SIG-M5 treated with dmso at 0.1 percent for 504 hours (cell line): Measurements from ENCODE around the gene FAR2.
"Not testable (repeated sequence)": the region's sequence is repeated elsewhere in the genome, so short reads cannot be mapped to it uniquely, and the experiment has no call there.

Source experiments
- DNase-seq: peaks from one replicate; lab custom pipeline; 2025; ENCODE audit not compliant: unreplicated experiment; lab: John Stamatoyannopoulos, UW

FAR2 gene

DNA sequence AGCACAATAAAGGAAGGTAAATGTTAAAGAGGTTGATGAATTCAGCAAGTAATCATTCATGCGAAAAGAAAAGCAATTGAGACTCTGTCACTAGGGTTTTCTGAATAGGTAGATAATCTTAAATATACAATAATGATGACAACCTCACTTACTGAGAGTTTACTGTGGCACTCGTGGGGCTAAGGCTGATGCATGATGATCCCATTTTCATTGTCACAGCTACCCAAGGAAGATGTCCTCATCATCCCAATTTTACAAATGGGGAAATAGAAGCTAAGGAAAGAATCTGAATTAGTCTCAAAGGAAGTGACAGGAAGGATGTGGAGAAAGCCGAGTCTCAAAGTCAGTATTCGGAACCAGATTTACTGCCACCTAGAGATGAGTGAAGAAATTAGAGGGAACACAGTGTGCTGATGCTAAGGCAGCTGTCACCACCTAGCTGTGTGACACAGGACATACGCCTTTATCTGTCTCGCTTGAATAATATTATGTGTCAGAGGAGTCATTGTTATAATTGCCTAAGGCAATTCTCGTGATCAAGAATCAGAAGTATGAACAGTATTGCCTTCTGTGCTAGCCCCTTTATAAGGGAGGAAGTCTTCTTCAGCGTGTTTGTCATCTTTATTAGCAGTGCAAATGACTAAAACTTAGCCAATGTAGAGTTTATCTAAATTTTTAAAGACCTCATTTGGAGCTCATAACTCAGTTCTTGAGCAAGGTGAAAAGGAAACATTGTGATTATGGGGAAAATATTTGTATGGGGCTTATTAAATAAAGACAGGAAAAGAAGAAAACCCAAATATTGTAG lies 168.7 kb downstream of the FAR2 start:
- peak; percentile 89 for DNase-seq

DNA sequence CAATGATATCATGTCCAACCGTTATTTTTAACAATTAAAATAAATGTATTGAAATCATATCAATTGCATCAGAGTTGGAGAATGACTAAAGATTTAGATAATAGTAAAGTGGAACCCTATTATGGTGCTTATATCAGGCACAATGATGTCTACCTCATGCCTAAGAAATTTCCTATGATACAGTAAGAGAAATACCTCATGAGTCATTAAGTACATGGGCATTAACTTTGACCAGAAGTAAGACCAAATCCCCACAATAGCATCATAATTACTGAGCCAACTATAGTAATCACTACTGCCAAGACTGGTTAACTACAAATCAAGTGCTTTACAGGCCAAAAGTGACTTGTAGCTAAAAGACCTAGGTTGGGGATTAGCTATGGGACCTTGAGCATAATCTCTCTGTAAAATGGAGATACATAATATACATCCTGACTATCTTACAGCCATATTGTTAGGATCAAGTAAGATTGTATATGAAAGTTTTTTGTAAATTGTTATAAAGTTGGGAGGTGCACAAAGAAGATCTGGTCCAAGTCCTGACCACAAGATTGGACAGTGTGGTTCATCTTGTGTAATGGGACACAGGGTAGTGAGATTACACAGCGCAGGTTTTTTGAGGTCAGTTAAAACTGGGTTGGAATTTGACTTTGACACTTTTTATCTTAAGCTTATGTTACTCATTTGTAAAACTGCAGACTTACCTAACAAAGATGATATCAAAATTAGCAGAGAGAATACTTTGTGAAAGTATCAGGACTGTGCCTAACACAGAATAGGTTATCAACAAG lies 171.4 kb downstream of the FAR2 start:
- DNase-seq = no peak

DNA sequence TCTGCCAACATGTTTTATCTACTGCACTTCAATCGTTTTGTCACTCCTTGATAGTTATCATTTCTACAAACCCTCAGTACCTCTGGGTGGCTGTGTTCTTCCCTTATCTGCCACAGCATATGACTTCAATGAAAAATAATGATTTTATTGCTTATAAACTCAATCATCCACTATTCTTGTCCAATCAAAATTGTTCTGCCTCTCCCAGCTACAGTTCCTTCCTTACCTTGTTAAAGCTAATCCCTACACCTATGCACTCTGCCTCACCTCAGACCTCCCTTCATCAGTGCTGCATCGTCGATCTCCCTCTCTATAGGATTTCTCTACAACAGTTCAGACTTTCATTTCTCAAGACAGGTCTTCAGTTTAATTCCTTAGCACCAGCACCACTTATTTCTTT lies 173.1 kb downstream of the FAR2 start:
- DNase-seq = no peak

DNA sequence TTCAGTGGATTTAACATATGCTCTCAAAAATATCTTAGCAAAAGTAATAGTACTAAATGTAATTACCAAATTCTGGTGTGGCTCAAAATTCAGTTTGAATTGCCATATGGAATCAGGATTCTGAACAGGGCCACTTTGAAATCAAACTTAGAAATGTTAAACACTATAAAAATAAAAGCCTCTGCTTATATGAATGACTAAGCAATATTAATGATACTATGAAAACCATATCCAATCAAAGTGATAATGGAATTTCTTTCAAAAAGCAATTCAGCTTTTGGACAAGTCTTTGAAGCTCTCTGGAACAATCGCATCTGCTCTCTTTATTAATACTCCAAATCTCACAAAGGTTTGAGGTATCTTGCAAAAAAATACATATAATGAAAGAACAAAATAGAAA lies 180.3 kb downstream of the FAR2 start:
- DNase-seq = no peak

DNA sequence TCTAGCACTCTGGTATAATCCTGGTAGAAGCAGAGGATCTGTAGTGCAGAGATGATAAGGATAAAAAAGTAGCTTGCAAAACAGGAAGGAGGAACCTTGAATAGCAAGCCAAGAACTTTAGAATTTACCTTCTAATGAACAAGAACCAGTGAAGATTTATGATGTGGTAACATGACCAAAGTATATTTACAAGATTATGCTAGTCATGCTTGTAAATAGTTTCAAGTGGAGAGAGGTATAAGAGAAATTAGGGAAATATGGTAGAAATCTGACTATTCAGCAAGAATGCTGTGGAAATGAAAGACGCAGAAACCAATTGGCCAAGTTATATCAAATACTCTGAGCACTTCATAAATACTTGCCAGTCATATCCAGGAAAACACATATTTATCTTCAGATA lies 184.1 kb downstream of the FAR2 start:
- DNase-seq = no peak

DNA sequence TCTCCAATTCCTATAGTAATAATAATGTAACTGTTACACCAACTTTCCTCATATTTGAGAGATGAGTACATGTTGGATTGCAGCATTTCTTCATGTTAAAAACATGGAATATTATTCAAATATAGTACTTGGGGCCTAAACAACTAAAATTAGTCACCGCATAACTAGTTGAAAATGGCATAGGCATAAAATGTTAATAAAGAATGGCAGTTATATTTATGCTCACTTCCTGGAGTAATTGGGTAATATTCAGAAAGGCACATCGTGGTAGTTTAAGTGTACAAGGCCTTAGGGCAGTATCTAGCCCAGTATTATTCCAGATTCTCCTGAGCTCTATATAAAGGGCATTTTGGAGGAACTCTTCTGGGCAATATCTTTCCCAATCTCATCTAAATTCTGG lies 185.9 kb downstream of the FAR2 start:
- no peak for DNase-seq

DNA sequence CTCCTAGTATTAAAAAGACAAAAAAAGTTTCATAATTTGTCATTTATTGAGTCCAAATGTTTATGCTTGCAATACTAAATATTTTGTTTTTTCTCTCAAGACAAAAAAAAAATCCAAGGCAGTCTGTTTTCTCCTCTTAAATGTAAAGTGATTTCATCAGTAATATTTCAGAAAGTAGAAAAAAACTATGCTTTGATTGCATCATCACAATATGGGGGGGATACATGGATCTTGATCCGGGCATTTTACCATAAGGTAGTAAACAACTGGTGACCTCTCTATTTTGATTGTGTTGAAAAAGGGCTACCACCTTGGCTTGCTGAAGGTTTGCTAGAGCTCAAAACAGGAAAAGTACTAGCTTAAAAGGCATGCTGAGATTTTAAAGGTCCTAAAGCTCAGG lies 188.2 kb downstream of the FAR2 start:
- no peak for DNase-seq

DNA sequence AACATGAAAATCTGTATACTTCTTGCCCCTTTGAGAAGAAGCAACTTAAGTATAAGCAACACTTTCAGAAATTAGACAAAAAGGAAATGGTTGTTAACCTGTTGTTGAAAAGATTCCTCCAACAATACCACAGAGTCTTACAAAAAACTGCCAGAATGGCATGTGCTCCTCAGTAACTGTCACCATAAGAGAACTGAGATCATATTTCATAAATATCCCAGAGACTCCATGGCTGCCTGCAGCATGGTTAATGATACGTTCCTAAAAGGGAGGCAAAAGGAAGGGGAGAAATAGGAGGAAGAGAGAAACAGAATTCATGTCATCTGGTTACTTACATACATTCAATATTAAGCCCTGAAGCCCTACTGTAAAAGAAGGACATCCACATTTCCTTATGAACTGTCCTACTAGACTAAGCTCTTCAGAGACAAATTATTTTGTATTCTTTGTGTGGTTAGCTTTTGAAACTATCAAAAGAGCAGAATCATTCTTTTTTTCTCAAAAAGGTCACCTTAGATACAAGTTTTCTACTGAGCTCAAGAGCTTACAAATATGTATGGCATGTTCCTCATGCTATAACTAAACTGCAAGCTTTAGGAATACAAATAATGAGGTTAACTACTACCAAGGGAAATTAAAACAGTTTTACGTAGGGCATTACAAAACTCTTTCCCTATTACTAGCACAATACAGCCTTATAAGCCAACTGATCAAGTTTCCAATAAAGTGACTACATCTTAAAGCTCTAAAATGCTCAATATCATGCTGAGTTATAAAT lies 194.1 kb downstream of the FAR2 start:
- DNase-seq = no peak

DNA sequence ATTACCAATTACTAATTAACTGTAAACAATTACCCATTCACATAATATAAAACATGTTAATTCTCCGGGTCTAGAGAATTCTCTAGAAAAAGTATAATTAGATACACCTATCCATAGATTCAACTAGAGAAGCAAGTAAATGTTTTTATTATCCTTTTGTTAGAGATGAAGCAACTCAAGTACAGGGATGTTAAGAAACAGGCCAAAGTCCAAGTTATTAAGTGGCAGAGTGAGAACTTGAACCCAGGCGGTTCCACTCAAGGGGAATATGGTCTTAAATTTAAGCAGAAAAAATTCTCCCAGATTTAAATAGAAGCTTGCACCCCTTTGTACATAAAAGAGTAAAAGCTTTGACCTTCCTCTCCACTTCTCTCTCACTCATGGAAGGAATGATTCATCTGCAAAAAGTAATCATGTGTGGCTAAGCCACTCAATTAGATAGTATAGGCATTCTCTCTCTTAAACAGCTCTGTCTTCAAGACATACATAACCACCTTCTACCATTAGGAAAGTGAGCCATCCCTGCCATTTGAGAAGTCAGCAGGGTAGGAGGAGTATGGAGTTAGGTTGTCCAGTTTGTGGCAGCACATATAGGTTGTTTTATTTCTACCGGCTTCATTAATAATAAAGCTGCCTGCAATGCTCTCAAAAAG lies 197.8 kb downstream of the FAR2 start:
- no peak for DNase-seq

DNA sequence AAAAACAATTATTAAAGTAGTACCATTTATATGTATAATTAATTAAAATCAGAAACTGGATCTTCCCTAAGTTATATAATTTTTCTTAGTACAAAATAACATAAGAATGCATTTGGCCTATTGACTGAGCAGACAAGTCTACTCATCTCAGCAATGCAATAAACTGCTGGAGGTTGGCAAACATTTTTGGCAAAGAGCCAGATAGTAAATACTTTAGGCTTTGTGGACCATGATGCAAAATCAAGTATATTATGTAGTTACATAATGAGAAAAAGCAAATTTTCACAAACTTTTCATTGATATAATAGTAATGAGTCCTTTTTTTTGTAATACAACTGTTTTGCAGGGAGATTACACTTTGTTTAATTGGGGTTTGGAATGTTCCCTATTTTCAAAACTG lies 201.0 kb downstream of the FAR2 start:
- DNase-seq = peak; percentile 16

DNA sequence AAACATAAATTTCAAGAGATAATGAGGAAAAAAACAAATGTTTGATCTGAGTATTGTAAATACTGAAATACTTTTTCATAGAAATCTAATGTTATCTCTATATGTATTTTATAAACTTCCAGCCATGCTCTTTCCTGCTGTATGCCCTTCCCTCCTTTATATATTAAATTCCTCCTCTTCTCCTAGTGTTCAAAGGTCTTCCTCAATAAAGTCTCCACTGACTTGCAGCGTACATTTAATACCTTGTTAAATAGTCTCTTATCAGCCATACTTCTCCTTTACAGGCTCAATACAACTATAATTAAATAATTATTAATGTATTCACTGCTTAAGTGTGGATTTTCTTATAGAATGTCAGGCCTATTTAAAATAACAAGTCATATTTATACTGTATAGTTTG lies 205.9 kb downstream of the FAR2 start:
- no peak for DNase-seq

DNA sequence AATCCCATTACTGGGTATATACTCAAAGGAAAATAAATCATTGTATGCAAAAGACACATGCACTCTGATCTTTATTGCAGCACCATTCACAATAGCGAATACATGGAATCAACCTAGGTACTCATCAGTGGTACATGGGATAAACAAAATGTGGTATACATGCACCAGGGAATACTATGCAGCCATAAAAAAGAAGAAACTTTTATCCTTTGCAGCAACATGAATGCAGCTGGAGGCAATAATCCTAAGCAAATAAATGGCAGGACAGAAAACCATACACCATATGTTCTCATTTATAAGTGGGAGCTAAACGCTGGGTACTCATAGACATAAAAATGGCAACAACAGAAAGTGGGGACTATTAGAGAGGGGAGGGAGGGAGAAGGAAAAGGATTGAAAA lies 216.0 kb downstream of the FAR2 start:
- DNase-seq = no peak

DNA sequence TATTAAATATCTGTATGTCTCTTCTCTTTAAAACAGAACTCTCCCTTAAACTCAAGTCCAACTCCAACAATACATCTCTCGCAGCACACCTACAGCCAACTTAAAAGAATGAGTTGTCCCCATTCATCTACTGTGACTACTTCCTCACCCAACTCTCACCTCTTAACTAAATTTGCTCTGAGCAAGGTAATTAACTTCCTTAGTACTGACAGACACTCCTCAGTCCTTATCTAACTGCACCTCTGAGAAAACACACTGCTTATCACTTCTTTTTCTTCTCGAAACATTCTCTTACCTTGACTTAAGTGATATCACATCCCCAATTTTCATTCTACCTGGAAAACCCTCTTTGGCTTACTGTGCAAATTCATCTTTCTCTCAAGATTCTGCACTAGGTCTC lies 224.9 kb downstream of the FAR2 start:
- DNase-seq = no peak

DNA sequence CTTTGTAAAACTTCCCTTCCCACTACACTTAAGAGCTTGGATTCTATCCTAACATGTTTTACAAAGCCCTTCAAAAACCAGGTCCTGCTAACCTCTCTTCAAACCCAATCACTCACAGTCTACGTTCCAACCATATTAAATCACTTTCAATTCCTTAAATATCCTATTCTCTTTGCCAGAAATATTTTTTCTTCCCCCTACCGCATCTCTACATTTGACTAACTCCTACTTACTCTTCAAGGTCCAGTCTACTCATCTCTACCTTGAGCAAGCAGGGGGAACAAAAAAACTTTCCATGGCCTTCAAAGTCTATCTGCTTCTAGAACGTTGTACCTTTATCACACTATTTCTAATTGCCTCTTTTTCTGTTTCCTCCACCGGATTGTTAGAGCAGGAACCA lies 225.8 kb downstream of the FAR2 start:
- no peak for DNase-seq

DNA sequence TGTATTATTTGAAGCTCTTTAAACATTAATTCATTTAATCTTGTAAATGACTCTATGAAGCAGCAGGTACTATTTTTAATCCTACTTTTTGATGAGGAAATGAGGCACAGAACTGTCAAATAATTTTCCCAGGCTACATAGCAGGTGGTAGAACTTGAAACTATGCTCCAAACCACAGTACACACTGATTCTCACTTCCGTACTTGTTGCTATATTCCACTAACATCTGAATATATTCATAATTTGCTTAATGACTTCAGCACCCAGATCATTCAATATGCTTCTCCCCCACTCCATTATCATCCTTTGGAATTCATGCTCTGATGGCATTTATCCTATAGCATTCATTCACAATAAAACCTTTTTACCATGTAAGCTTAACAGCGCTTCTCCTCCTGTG lies 227.0 kb downstream of the FAR2 start:
- no peak for DNase-seq

DNA sequence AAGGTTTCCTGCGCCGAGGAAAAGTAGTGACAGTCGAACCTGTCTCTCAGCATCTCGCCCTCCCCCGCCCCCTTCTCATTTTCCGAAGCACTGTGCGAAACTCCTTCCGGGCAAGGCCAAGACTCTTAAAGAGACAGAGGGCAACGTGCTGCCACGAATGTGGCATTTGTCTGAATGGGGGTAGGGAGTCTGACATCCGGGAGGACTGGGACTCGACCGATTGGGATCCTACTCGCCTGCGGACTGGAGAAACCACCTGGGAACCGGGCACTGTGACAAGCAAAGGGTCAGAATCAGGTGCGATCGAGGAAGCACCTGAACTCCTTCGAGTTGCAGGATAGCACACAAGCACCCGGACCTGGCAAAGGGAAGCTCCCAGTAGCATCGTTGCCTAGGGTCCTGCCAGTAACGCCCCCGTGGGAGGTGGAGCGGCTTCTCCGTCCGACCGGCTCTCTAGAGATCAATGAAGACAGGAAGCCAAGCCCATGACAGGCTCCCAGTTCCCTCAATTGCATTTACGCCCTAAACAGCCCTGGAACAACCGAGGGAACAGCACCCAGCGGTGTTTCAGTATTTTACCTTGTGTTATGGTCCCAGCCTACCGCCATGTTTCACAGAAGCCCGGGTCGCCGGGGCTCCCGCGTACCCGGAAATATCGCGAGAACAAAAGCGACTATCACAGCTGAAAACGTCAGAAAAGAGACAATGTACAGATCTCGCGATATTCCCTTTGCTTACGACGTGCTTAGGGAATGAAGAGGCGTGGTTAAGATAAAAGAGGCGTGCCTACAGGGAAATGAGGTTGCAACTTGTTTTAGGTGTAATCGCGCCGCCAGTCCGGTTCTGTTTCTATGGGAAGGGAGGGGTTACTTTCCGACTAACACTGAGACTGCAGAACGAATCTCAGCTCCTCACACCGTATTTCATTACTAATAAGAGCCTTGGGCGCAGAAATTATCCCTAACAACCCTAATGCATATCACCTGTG lies 231.8 kb downstream of the FAR2 start, which contains the start of gene ERGIC2:
ERGIC2 (minus strand) TSS at position 637 of the 988 bp plus-strand sequence. CDS start 9,539 bp downstream, outside the sequence.
- DNase-seq = peak; percentile 100

DNA sequence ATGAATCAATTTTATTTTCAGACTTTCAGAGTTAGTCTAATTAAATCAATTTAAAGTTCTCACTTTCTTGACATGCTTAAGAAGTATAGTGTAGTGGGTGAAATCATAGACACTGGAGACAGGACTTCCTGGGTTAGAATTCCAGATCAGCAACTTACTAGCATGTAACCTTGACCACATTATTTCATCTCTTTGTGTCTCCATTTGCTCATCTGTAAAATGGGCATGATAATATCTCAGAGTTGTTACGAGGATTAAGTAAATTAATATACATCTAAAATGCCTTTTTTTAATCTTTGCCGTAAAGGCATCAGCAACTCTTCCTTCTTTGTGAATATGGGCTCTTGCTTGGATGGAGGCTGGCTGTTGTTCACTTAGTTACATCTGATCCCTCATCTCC lies 233.2 kb downstream of the FAR2 start:
- DNase-seq = no peak

DNA sequence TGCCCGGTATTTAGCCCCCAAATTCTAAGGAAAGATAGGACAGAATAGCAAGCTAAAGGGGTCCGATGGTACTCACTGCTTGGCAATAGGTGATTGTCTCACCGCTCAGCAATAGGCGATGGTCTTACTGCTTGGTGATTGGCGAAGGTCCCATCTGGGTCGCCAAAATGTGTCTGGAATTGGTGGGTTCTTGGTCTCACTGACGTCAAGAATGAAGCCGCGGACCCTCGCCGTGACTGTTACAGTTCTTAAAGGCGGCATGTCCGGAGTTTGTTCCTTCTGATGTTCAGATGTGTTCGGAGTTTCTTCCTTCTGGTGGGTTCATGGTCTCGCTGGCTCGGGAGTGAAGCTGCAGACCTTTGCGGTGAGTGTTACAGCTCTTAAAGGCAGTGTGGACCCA lies 236.1 kb downstream of the FAR2 start:
- DNase-seq = not testable (repeated sequence)
